Suppressor macrophage treated with lipopolysaccharide for 1 hour (primary cell): ENCODE data around the gene MEIS2.

Experiments used
- DNase-seq, 3 donors: peaks; one replicate each; pipeline ENCODE4 v3.0.0-alpha.2; 2020 to 2022

The MEIS2 gene

GRCh38 chr15:37072181-37072580, 28.2 kb downstream of the MEIS2 start:
- no peak for DNase-seq

GRCh38 chr15:37071134-37071533, 29.2 kb downstream of the MEIS2 start:
- DNase-seq: no peak

- DNase-seq: no peak
These were observed 29.7 kb downstream of the MEIS2 start for GRCh38 chr15:37070686-37071085.

- DNase-seq: no peak
These were observed 38.4 kb downstream of the MEIS2 start for GRCh38 chr15:37061996-37062395.

- DNase-seq: no peak
These were observed 41.3 kb downstream of the MEIS2 start for GRCh38 chr15:37059086-37059485.

- DNase-seq: no peak
These were observed 41.9 kb downstream of the MEIS2 start for GRCh38 chr15:37058316-37058985.

- DNase-seq: no peak
These were observed 42.5 kb downstream of the MEIS2 start for GRCh38 chr15:37057831-37058230.

- no peak for DNase-seq
These were observed 43.1 kb downstream of the MEIS2 start for GRCh38 chr15:37057256-37057655.

GRCh38 chr15:37056177-37057121, 43.9 kb downstream of the MEIS2 start:
- DNase-seq: no peak

GRCh38 chr15:37055481-37055880, 44.9 kb downstream of the MEIS2 start:
- no peak for DNase-seq

GRCh38 chr15:37054336-37054735, 46.0 kb downstream of the MEIS2 start:
- no peak for DNase-seq

- DNase-seq: no peak
These were observed 47.2 kb downstream of the MEIS2 start for GRCh38 chr15:37053166-37053565.

GRCh38 chr15:37050345-37050744, 50.0 kb downstream of the MEIS2 start:
- no peak for DNase-seq

- no peak for DNase-seq
These were observed 53.3 kb downstream of the MEIS2 start for GRCh38 chr15:37046876-37047614.

GRCh38 chr15:37045859-37046740, 54.2 kb downstream of the MEIS2 start:
- no peak for DNase-seq

- DNase-seq: no peak
These were observed 55.3 kb downstream of the MEIS2 start for GRCh38 chr15:37044915-37045648.

- DNase-seq: no peak
These were observed 58.5 kb downstream of the MEIS2 start for GRCh38 chr15:37041836-37042235.

- no peak for DNase-seq
These were observed 59.3 kb downstream of the MEIS2 start for GRCh38 chr15:37041042-37041441.

- no peak for DNase-seq
These were observed 60.1 kb downstream of the MEIS2 start for GRCh38 chr15:37040072-37040742.

- no peak for DNase-seq
These were observed 61.6 kb downstream of the MEIS2 start for GRCh38 chr15:37038716-37039106.
